ENCODE results near the gene MMP2. TPM values are rescaled to one million over a fixed set of nuclear protein-coding genes. Genes with fewer than 3 reads are reported as not detected.

MMP2 gene
- total RNA-seq, 6 donors from 2014 or later = 45.7 to 265 (median 143) TPM

GRCh38 chr16:55529018-55529417 lies 50.0 kb downstream of the MMP2 start:
- peaks cover 0 to 5% (median 0%) of the 10 kb centered on the region in 4 donors for H3K36me3 ChIP-seq
- H3K4me3 ChIP-seq = no peak overlapping the region
- H3K4me1 ChIP-seq = no peaks in the 10 kb centered on the region
- WGBS, 2 donors = 63 to 77% methylated on average over 2 of the region's 2 CpGs
- ATAC-seq (ENCODE audit: low FRiP score in 2 of 2) (peak in 1 of 2 donors; percentile 53), DNase-seq (no peak)
- no peaks in the 10 kb centered on the region for H3K27me3 ChIP-seq
- no peak for TF ChIP-seq EP300 (IDR thresholded peaks at IDR 0.05)
- no peak for TF ChIP-seq POLR2A (IDR thresholded peaks at IDR 0.05)
- TF ChIP-seq, protein P1, sequence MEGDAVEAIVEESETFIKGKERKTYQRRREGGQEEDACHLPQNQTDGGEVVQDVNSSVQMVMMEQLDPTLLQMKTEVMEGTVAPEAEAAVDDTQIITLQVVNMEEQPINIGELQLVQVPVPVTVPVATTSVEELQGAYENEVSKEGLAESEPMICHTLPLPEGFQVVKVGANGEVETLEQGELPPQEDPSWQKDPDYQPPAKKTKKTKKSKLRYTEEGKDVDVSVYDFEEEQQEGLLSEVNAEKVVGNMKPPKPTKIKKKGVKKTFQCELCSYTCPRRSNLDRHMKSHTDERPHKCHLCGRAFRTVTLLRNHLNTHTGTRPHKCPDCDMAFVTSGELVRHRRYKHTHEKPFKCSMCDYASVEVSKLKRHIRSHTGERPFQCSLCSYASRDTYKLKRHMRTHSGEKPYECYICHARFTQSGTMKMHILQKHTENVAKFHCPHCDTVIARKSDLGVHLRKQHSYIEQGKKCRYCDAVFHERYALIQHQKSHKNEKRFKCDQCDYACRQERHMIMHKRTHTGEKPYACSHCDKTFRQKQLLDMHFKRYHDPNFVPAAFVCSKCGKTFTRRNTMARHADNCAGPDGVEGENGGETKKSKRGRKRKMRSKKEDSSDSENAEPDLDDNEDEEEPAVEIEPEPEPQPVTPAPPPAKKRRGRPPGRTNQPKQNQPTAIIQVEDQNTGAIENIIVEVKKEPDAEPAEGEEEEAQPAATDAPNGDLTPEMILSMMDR (IDR thresholded peaks at IDR 0.05) = no peak
- TF ChIP-seq POLR2AphosphoS5 (IDR thresholded peaks at IDR 0.05) = no peak
- no peak overlapping the region for H3K27ac ChIP-seq
- no peaks in the 10 kb centered on the region for H3K9me3 ChIP-seq

DNA sequence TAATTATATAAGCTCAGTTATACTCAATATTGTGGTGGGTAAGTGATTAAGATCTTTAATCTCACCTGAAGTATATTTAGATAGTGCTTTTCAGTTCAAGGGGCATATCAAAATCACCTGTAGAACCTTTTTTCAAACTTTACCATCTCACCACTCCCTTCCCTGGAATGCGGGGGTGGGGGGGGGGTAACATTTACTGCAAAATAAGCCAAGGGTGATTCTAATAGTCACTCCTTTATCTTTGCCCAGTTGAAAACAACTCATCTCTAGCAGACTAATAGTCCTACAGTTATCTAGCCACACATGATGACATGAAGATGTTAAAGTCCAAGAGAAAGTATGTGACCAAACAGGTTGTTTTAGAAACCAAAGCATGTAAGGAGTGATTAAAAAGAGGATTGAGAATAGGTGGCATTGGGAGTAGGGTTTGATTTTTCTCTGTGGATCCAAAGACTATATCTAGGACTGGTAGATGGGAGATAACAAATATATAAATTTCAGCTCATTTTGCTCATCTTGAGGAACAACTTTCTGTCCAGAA lies 51.4 kb downstream of the MMP2 start:
- 86 to 93% methylated on average over 1 of the region's 1 CpG for WGBS, 2 donors
- Histone ChIP-seq H3K27ac (no peak overlapping the region), H3K27me3 (no peaks in the 10 kb centered on the region), H3K4me3 (no peak overlapping the region), H3K4me1 (no peaks in the 10 kb centered on the region), H3K9me3 (no peaks in the 10 kb centered on the region), H3K36me3 (peaks cover 0 to 5% (median 0%) of the 10 kb centered on the region in 4 donors)
- DNase-seq = no peak
- no peak for ATAC-seq (ENCODE audit: low FRiP score in 2 of 2)
- TF ChIP-seq, protein P1 (IDR thresholded peaks at IDR 0.05) = no peak
- TF ChIP-seq EP300 (IDR thresholded peaks at IDR 0.05) (no peak), POLR2A (IDR thresholded peaks at IDR 0.05) (no peak), POLR2AphosphoS5 (IDR thresholded peaks at IDR 0.05) (no peak)

DNA sequence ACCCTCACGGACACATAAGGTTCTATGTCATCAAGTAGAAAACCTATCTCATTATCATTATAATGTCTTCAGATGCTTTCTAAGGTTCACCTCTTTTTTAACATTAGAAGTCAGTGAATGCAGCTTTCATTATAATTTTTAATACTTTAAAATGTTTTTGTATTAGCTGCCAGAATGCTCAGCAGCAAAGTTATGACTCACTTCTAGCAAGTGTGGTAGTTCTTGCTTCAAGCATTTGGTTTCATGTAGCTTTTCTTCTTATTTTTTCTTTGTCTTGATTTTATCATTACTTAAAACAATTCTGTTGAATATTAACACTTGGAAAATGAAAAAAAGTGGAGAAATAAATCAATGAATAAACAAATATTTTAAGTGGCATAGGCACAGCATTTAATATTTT lies 53.2 kb downstream of the MMP2 start:
- no peak for DNase-seq
- Histone ChIP-seq H3K9me3 (no peaks in the 10 kb centered on the region), H3K27me3 (no peaks in the 10 kb centered on the region), H3K4me1 (no peaks in the 10 kb centered on the region), H3K27ac (no peak overlapping the region), H3K4me3 (no peak overlapping the region), H3K36me3 (peaks cover 0 to 5% (median 0%) of the 10 kb centered on the region in 4 donors)
- no peak for ATAC-seq (ENCODE audit: low FRiP score in 2 of 2)
- TF ChIP-seq, protein P1 (IDR thresholded peaks at IDR 0.05) = no peak
- TF ChIP-seq POLR2AphosphoS5 (IDR thresholded peaks at IDR 0.05) (no peak), POLR2A (IDR thresholded peaks at IDR 0.05) (no peak), EP300 (IDR thresholded peaks at IDR 0.05) (no peak)
- WGBS, 2 donors = 90 to 95% methylated on average over 1 of the region's 1 CpG

GRCh38 chr16:55534756-55535155 lies 55.8 kb downstream of the MMP2 start:
- DNase-seq = no peak
- H3K4me1 ChIP-seq = no peaks in the 10 kb centered on the region
- H3K9me3 ChIP-seq = no peaks in the 10 kb centered on the region
- TF ChIP-seq POLR2A (IDR thresholded peaks at IDR 0.05) = no peak
- TF ChIP-seq EP300 (IDR thresholded peaks at IDR 0.05) = no peak
- TF ChIP-seq, protein P1 (IDR thresholded peaks at IDR 0.05) = no peak
- TF ChIP-seq POLR2AphosphoS5 (IDR thresholded peaks at IDR 0.05) = no peak
- H3K4me3 ChIP-seq = no peak overlapping the region
- ATAC-seq (ENCODE audit: low FRiP score in 2 of 2) = peak in 1 of 2 donors; percentile 73
- no peaks in the 10 kb centered on the region for H3K27me3 ChIP-seq
- peak overlapping the region in 2 of 4 donors; percentile 1 to 4 for H3K27ac ChIP-seq
- WGBS, 2 donors = 47 to 49% methylated on average over 2 of the region's 2 CpGs
- peaks cover 0 to 5% (median 0%) of the 10 kb centered on the region in 4 donors for H3K36me3 ChIP-seq

DNA sequence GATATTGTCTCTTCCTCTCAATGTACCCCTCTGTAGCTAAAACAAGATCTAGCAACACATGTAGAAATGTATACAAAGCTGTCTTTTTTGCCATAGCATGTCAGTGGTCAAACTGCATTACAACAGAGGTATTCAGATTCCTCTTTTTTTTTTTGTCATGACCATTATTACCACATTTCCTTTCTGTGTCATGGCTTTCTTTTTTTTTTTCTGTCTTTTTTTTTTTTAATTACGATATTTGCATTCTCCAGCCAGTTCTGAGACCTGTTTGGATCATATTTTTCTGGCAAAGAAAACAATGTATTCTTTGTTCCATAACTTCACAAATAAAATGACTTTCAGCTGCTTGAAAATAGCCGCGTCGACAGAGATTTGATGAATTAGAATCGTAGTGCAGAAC lies 60.1 kb downstream of the MMP2 start:
- no peaks in the 10 kb centered on the region for H3K9me3 ChIP-seq
- H3K27me3 ChIP-seq = no peaks in the 10 kb centered on the region
- no peaks in the 10 kb centered on the region for H3K36me3 ChIP-seq
- peak overlapping the region in 1 of 4 donors; percentile 46 for H3K27ac ChIP-seq
- peak in 1 of 2 donors; percentile 39 for ATAC-seq (ENCODE audit: low FRiP score in 2 of 2)
- no peak for DNase-seq
- H3K4me3 ChIP-seq = no peak overlapping the region
- 53 to 60% methylated on average over 5 of the region's 5 CpGs for WGBS, 2 donors
- TF ChIP-seq, protein P1 (IDR thresholded peaks at IDR 0.05) = no peak
- TF ChIP-seq POLR2AphosphoS5 (IDR thresholded peaks at IDR 0.05) (no peak), EP300 (IDR thresholded peaks at IDR 0.05) (no peak), POLR2A (IDR thresholded peaks at IDR 0.05) (no peak)
- H3K4me1 ChIP-seq = no peaks in the 10 kb centered on the region
